WERI-Rb-1 (cell line): ENCODE results near the gene RLBP1.

ENCODE experiments used
- DNase-seq: peaks from one replicate; pipeline ENCODE4 v3.0.0-alpha.2; 2020
- H3K27ac ChIP-seq: fragments of 250-450 bp; sonication (Bioruptor Pico); 2 replicates; pipeline ENCODE4 v1.5.1; 2020; ENCODE audit warnings: mild to moderate bottlenecking, moderate library complexity
- H3K27me3 ChIP-seq: fragments of 250-450 bp; sonication (Bioruptor Pico); 2 replicates; pipeline ENCODE4 v1.5.1; 2021; ENCODE audit warnings: mild to moderate bottlenecking, low read depth, moderate library complexity; ENCODE audit not compliant: insufficient read depth, severe bottlenecking
- H3K36me3 ChIP-seq: fragments of 250-450 bp; sonication (Bioruptor Pico); 2 replicates; pipeline ENCODE4 v1.5.1; 2020; ENCODE audit warnings: mild to moderate bottlenecking, moderate library complexity
- H3K4me3 ChIP-seq: 2 replicates; pipeline ENCODE4 v1.5.1; 2011; ENCODE audit warnings: low read depth, mild to moderate bottlenecking, control low read depth, low read length
- H3K9me3 ChIP-seq: fragments of 250-450 bp; sonication (Bioruptor Pico); 2 replicates; pipeline ENCODE4 v1.5.1; 2021; ENCODE audit warnings: mild to moderate bottlenecking, moderate library complexity; ENCODE audit not compliant: severe bottlenecking
- CTCF ChIP-seq: IDR thresholded peaks from 2 replicates; pipeline ENCODE4 v1.5.1; 2011; ENCODE audit warnings: low read depth, mild to moderate bottlenecking, control low read depth, inconsistent platforms, low read length

Gene RLBP1

GRCh38 chr15:89175617-89176191 is 45.7 kb downstream of the RLBP1 start:
- Histone ChIP-seq H3K27ac (no peak overlapping the region), H3K9me3 (no peaks in the 10 kb centered on the region), H3K36me3 (peaks cover 4% of the 10 kb centered on the region; the same call in 1 of the 2 replicates), H3K4me3 (no peak overlapping the region), H3K27me3 (no peaks in the 10 kb centered on the region)
- no peak for TF ChIP-seq CTCF
- no peak for DNase-seq

GRCh38 chr15:89174476-89174875 is 46.9 kb downstream of the RLBP1 start:
- H3K27me3 ChIP-seq = no peaks in the 10 kb centered on the region
- H3K4me3 ChIP-seq = no peak overlapping the region
- no peak for TF ChIP-seq CTCF
- no peaks in the 10 kb centered on the region for H3K9me3 ChIP-seq
- DNase-seq = no peak
- no peak overlapping the region for H3K27ac ChIP-seq
- peaks cover 4% of the 10 kb centered on the region; the same call in 1 of the 2 replicates for H3K36me3 ChIP-seq

- DNase-seq = no peak
- H3K36me3 ChIP-seq = no peaks in the 10 kb centered on the region
Measured at GRCh38 chr15:89172921-89173320, 48.5 kb downstream of the RLBP1 start.

GRCh38 chr15:89171136-89172072 is 50.0 kb downstream of the RLBP1 start:
- no peak overlapping the region for H3K4me3 ChIP-seq
- peaks cover 3% of the 10 kb centered on the region; the same call in 1 of the 2 replicates for H3K36me3 ChIP-seq
- no peaks in the 10 kb centered on the region for H3K9me3 ChIP-seq
- no peaks in the 10 kb centered on the region for H3K27me3 ChIP-seq
- no peak overlapping the region for H3K27ac ChIP-seq
- peak; percentile 75 for TF ChIP-seq CTCF
- peak; percentile 57 for DNase-seq

More at GRCh38 chr15:89172921-89173320, 48.5 kb downstream of the RLBP1 start:
- no peak overlapping the region for H3K4me3 ChIP-seq
- H3K27ac ChIP-seq = no peak overlapping the region
- no peaks in the 10 kb centered on the region for H3K9me3 ChIP-seq
- no peaks in the 10 kb centered on the region for H3K27me3 ChIP-seq
- no peak for TF ChIP-seq CTCF

- H3K9me3 ChIP-seq = no peaks in the 10 kb centered on the region
- no peak overlapping the region for H3K27ac ChIP-seq
- H3K36me3 ChIP-seq = peaks cover 3% of the 10 kb centered on the region; the same call in 1 of the 2 replicates
- H3K27me3 ChIP-seq = no peaks in the 10 kb centered on the region
- TF ChIP-seq CTCF = no peak
- no peak overlapping the region for H3K4me3 ChIP-seq
- DNase-seq = no peak
Measured at GRCh38 chr15:89170364-89170763, 51.0 kb downstream of the RLBP1 start.
